Prostate gland (tissue), 2 donors: ENCODE measurements around the gene OTOP2. TPM values are rescaled to one million over a fixed set of nuclear protein-coding genes. Genes with fewer than 3 reads are reported as not detected.

ENCODE experiments used
- DNase-seq: peaks from one replicate; pipeline ENCODE4 v3.0.0-alpha.2; 2019; ENCODE audit warnings: low spot score
- H3K27ac ChIP-seq, 2 donors: fragments of 200-600 bp; sonication (generic); 2 replicates each; pipeline ENCODE4 v1.5.1; 2017 to 2019
- H3K27me3 ChIP-seq: fragments of 200-600 bp; sonication (generic); replicated peaks from 2 replicates; pipeline ENCODE4 v1.5.1; 2019; ENCODE audit not compliant: insufficient read depth
- H3K36me3 ChIP-seq, 2 donors: fragments of 200-600 bp; sonication (generic); 1 replicate in 1 of 2; 2 replicates in 1 of 2; pipeline versions ENCODE4 v1.5.1 to v1.8.1; 2017 to 2019
- H3K4me1 ChIP-seq: fragments of 200-600 bp; sonication (generic); replicated peaks from 2 replicates; pipeline ENCODE4 v1.5.1; 2019
- H3K4me3 ChIP-seq, 2 donors: fragments of 200-600 bp; sonication (generic); 2 replicates each; pipeline ENCODE4 v1.5.1; 2017 to 2019
- H3K9me3 ChIP-seq: fragments of 200-600 bp; sonication (generic); 2 replicates; pipeline ENCODE4 v1.5.1; 2017
- POLR2A ChIP-seq: fragments of 450-650 bp; IDR thresholded peaks from one replicate; pipeline ENCODE4 v1.6.1; 2016; ENCODE audit warnings: antibody characterized with exemption, mild to moderate bottlenecking
- POLR2AphosphoS5 ChIP-seq: sonication (generic); formaldehyde crosslinking; IDR thresholded peaks from one replicate; pipeline ENCODE4 v1.6.1; 2017; ENCODE audit warnings: antibody characterized with exemption
- WGBS: methylation state at CpG from one replicate; pipeline ENCODE4 v1.1.5; 2018; 5-methylcytosine and 5-hydroxymethylcytosine counted together
- intact Hi-C: fragments of 100-400 bp; cut with DNase I; formaldehyde crosslinking; loops from one replicate; pipeline ENCODE4 v1.14.2; 2022
- total RNA-seq, 2 donors: library from RNA; depleted of rRNA; stranded (reverse); fragments of >200 nt; gene quantifications; one replicate each; pipeline ENCODE4 v1.1.0, GENCODE V29; 2016
- TF ChIP-seq, protein P1 (sequence below), 4 experiments: fragments of 200-600 bp in 2 of 4; fragments of 450-650 bp in 2 of 4; sonication (generic) in 2 of 4; IDR thresholded peaks; 1 replicate in 3 of 4; 2 replicates in 1 of 4; pipeline ENCODE4 v1.5.1; 2016 to 2019; ENCODE audit warnings: antibody characterized with exemption in 4 of 4, mild to moderate bottlenecking in 2 of 4, moderate library complexity in 2 of 4

The OTOP2 gene
- total RNA-seq, 2 donors from 2014 or later = 0.85 TPM; not detected in 1

DNA sequence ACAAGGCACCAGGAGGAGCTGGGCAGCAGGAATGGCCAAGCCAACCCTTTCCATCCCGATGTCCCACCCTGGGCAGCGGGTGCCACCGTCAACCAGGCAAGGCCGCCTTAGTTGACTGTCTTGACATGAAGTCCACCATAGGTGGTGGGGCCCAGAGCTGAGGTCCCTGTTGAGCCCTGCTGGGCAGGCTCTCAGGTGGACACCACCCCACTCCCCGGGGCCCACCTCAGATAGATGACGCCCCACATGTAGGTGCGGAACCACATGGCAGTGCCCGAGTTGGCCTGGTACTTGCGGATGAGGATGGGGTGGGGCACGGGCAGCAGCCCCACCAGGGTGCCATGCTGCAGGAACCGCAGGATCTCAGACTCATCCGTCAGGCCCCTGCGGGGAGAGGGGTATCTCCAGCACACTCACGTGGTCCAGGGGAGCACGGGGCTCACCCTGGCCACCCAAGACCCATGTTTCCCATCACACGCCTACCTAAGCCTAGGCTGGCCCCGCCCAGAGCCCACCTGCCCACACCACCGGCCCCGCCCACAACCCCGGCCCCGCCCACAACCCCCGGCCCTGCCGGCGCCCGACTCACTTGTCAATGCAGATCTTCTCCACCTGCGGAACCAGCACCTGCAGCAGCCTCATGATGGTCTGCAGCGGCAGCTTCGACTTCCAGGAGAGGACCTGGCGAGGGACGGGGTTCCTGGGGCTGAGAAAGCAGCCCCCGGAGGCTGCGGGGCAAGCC is 27.8 kb downstream of the OTOP2 start:
- no peaks in the 10 kb centered on the region for H3K36me3 ChIP-seq
- no peaks in the 10 kb centered on the region for H3K27me3 ChIP-seq
- no peak for DNase-seq
- H3K9me3 ChIP-seq = no peaks in the 10 kb centered on the region
- 70% methylated on average over 30 of the region's 32 CpGs for WGBS
- no peak overlapping the region for H3K4me3 ChIP-seq
- intact Hi-C loops = no loop called here
- H3K4me1 ChIP-seq = no peaks in the 10 kb centered on the region
- H3K27ac ChIP-seq = no peak overlapping the region
- TF ChIP-seq, protein P1, sequence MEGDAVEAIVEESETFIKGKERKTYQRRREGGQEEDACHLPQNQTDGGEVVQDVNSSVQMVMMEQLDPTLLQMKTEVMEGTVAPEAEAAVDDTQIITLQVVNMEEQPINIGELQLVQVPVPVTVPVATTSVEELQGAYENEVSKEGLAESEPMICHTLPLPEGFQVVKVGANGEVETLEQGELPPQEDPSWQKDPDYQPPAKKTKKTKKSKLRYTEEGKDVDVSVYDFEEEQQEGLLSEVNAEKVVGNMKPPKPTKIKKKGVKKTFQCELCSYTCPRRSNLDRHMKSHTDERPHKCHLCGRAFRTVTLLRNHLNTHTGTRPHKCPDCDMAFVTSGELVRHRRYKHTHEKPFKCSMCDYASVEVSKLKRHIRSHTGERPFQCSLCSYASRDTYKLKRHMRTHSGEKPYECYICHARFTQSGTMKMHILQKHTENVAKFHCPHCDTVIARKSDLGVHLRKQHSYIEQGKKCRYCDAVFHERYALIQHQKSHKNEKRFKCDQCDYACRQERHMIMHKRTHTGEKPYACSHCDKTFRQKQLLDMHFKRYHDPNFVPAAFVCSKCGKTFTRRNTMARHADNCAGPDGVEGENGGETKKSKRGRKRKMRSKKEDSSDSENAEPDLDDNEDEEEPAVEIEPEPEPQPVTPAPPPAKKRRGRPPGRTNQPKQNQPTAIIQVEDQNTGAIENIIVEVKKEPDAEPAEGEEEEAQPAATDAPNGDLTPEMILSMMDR (IDR thresholded peaks at IDR 0.05) = no peak
- no peak for TF ChIP-seq POLR2A
- TF ChIP-seq POLR2AphosphoS5 = no peak

DNA sequence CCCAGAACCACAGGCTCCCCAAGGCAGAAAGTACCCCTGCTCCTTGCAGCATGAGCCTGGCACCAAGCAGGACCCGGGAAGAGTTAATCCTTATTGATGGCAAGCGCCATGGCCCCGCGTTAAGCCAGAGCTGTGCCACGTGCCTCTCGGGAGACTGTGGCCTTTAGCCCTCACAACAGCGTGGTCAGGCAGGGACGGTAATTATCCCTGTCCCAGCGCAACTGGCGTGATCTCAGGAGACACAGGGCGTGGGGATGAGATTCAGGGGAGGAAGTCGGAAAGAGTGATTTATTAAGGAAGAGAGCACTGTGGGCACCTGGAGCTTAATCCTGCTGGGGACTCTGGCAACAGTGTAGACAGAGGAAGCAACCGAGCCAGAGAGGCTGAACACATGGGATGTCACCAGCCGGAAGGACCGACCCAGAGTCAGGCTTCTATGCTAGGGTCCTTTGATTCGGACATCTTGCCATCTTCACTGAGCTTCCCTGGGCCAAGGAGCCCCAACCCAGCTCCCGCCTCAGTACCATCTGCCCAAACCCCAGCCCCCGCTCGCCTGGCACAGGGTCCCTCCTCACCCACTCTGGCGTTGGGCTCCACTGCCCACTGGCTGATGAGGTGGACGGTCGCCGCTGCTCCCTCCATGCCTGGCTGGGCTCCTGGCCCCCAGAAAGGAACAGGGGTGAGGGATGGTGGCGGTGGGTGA is 28.5 kb downstream of the OTOP2 start:
- no peaks in the 10 kb centered on the region for H3K36me3 ChIP-seq
- H3K27me3 ChIP-seq = no peaks in the 10 kb centered on the region
- intact Hi-C loops = no loop called here
- no peaks in the 10 kb centered on the region for H3K4me1 ChIP-seq
- 78% methylated on average over 24 of the region's 24 CpGs for WGBS
- H3K27ac ChIP-seq = no peak overlapping the region
- no peak for DNase-seq
- TF ChIP-seq POLR2A (no peak), POLR2AphosphoS5 (no peak)
- TF ChIP-seq, protein P1 (IDR thresholded peaks at IDR 0.05) = no peak
- H3K9me3 ChIP-seq = no peaks in the 10 kb centered on the region
- no peak overlapping the region for H3K4me3 ChIP-seq

DNA sequence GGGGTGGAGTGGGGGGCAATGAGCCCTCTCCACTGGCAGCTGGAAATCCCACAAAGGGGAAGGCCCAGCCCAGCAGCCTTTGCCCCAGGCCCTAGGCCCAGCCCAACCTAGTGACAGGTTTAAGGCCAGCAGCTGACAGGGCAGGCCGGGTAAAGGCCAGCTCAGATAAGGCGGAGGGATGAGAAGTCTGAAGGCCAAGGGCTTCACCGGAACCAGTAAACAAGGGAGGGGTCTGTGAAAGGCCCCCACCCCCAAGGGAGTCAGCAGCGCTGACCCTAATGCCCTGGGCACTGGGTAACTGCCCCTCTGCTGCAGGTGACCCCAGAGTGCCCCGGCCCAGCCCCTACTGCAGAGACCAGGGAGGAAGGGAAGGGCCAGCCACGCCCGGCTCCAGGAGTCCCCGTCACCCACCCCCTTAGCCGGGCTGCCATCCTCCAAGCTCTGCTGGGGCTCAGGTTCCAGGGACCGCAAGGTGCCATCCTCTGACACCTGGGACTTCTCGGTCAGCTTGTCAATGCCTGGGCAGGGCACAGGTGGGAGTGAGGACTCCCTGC is 29.1 kb downstream of the OTOP2 start:
- H3K36me3 ChIP-seq = no peaks in the 10 kb centered on the region

DNA sequence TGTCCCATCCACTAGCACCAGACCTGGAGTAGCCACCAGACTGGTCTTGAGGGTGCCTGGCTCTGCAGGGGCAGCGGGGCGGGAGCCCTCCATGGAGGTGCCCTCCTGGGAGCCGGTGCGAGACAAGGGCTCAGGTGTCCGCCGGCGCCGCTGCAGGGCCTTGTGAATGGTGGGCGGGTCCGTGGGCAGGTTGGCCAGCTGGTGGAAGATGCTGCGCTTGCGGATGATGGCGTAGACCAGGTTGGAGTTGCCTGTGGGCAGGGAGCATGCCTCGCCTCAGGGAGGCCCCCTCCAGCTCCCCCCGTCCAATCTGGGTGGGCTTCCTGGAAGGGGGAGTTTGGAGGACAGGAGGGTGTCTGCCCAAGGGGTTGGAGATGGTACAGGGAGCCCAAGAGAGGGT is 30.0 kb downstream of the OTOP2 start:
- TF ChIP-seq, protein P1 (IDR thresholded peaks at IDR 0.05) = no peak
- TF ChIP-seq POLR2A (no peak), POLR2AphosphoS5 (no peak)
- H3K27me3 ChIP-seq = no peaks in the 10 kb centered on the region
- H3K36me3 ChIP-seq = no peaks in the 10 kb centered on the region
- WGBS = 88% methylated on average over 15 of the region's 15 CpGs
- no peak overlapping the region for H3K27ac ChIP-seq
- no peaks in the 10 kb centered on the region for H3K4me1 ChIP-seq
- DNase-seq = no peak
- H3K9me3 ChIP-seq = no peaks in the 10 kb centered on the region
- no peak overlapping the region for H3K4me3 ChIP-seq
- intact Hi-C loops = no loop called here

More for the DNA sequence above, 29.1 kb downstream of the OTOP2 start:
- intact Hi-C loops = no loop called here
- 80% methylated on average over 11 of the region's 11 CpGs for WGBS
- no peaks in the 10 kb centered on the region for H3K9me3 ChIP-seq
- no peaks in the 10 kb centered on the region for H3K27me3 ChIP-seq
- DNase-seq = no peak
- no peaks in the 10 kb centered on the region for H3K4me1 ChIP-seq
- TF ChIP-seq POLR2AphosphoS5 (no peak), POLR2A (no peak)
- TF ChIP-seq, protein P1 (IDR thresholded peaks at IDR 0.05) = no peak
- H3K27ac ChIP-seq = no peak overlapping the region
- H3K4me3 ChIP-seq = no peak overlapping the region
